SK-N-SH (cell line): ENCODE data around the gene NOC2L. TPM values are rescaled to one million over a fixed set of nuclear protein-coding genes. Genes with fewer than 3 reads are reported as not detected.

Source experiments
- CTCF ChIA-PET: fragments of 300-600, 350-600 bp; formaldehyde crosslinking; extraction: SDS; loops from one replicate; lab custom pipeline; 2021; lab: Yijun Ruan, JAX
- POLR2A ChIA-PET: fragments of 350-600 bp; sonication (Branson Sonifier 250); formaldehyde crosslinking; extraction: SDS; loops from one replicate; lab custom pipeline; 2020; ENCODE audit warnings: antibody characterized with exemption, inconsistent platforms; lab: Yijun Ruan, JAX
- DNase-seq: peaks from one replicate; pipeline ENCODE4 v3.0.0; 2012
- H2AFZ ChIP-seq: fragments of 200-600 bp; sonication (generic); 2 replicates; pipeline ENCODE4 v1.8.1; 2016; ENCODE audit warnings: antibody characterized with exemption, mild to moderate bottlenecking, low read depth
- H3F3A ChIP-seq: fragments of 200-600 bp; sonication (generic); replicated peaks from 2 replicates; pipeline ENCODE3; 2016; ENCODE audit warnings: antibody characterized with exemption, mild to moderate bottlenecking; ENCODE audit not compliant: insufficient read depth
- H3K27ac ChIP-seq, 2 experiments: fragments of 200-500 bp in 1 of 2; fragments of 200-600 bp in 1 of 2; sonication (Bioruptor generic) in 1 of 2; sonication (generic), shearing (Covaris generic) in 1 of 2; 2 replicates each; pipeline versions ENCODE4 v1.5.1 to v1.6.1; 2014 to 2016; ENCODE audit warnings: low read depth in 2 of 2, inconsistent platforms in 1 of 2, low read length in 1 of 2, mild to moderate bottlenecking in 1 of 2, mixed read lengths in 1 of 2
- H3K27me3 ChIP-seq: fragments of 200-600 bp; sonication (generic), shearing (Covaris generic); 2 replicates; pipeline ENCODE4 v1.6.1; 2016; ENCODE audit warnings: mixed run types; ENCODE audit not compliant: insufficient read depth
- H3K36me3 ChIP-seq, 2 experiments: fragments of 200-500 bp in 1 of 2; fragments of 200-600 bp in 1 of 2; sonication (Bioruptor generic) in 1 of 2; sonication (generic) in 1 of 2; replicated peaks in 1 of 2; 2 replicates each; pipeline versions ENCODE3 to v1.5.1; 2014 to 2016; ENCODE audit warnings: low read length in 1 of 2, mild to moderate bottlenecking in 1 of 2; ENCODE audit not compliant: insufficient read depth in 2 of 2, control insufficient read depth in 1 of 2
- H3K4me1 ChIP-seq, 2 experiments: fragments of 200-500 bp in 1 of 2; fragments of 200-600 bp in 1 of 2; sonication (Bioruptor generic) in 1 of 2; sonication (generic), shearing (Covaris generic) in 1 of 2; 2 replicates each; pipeline versions ENCODE4 v1.5.1 to v1.6.1; 2014 to 2016; ENCODE audit warnings: low read depth in 1 of 2, low read length in 1 of 2, mixed run types in 1 of 2; ENCODE audit not compliant: insufficient read depth in 2 of 2, control insufficient read depth in 1 of 2
- H3K4me2 ChIP-seq: fragments of 200-600 bp; sonication (generic), shearing (Covaris generic); 2 replicates; pipeline ENCODE4 v1.6.1; 2017; ENCODE audit warnings: mixed run types
- H3K4me3 ChIP-seq, 2 experiments: fragments of 200-500 bp in 1 of 2; fragments of 200-600 bp in 1 of 2; sonication (Bioruptor generic) in 1 of 2; sonication (generic), shearing (Covaris generic) in 1 of 2; 2 replicates each; pipeline versions ENCODE4 v1.5.1 to v1.8.1; 2014 to 2016; ENCODE audit warnings: low read depth in 2 of 2, inconsistent platforms in 1 of 2, low read length in 1 of 2, mild to moderate bottlenecking in 1 of 2, mixed read lengths in 1 of 2, moderate library complexity in 1 of 2
- H3K79me2 ChIP-seq: fragments of 200-600 bp; sonication (generic); 2 replicates; pipeline ENCODE4 v1.8.1; 2017; ENCODE audit warnings: mild to moderate bottlenecking; ENCODE audit not compliant: insufficient read depth
- H3K9ac ChIP-seq: fragments of 200-600 bp; sonication (generic); 2 replicates; pipeline ENCODE4 v1.6.1; 2017; ENCODE audit warnings: mixed run types
- H3K9me2 ChIP-seq: fragments of 200-600 bp; sonication (generic); 2 replicates; pipeline ENCODE4 v1.6.1; 2017; ENCODE audit warnings: mixed run types
- H3K9me3 ChIP-seq: fragments of 200-600 bp; sonication (generic); 2 replicates; pipeline ENCODE4 v1.6.1; 2017; ENCODE audit warnings: mixed run types, mild to moderate bottlenecking, moderate library complexity
- H4K20me1 ChIP-seq: fragments of 200-600 bp; sonication (generic); 2 replicates; pipeline ENCODE4 v1.6.1; 2017; ENCODE audit warnings: mild to moderate bottlenecking, mixed run types; ENCODE audit not compliant: insufficient read depth
- FOXJ3 ChIP-seq: sonication (generic); formaldehyde crosslinking; IDR thresholded peaks from 2 replicates; pipeline ENCODE4 v1.5.1; 2020; ENCODE audit warnings: mild to moderate bottlenecking, missing genetic modification reagents
- NRF1 ChIP-seq: IDR thresholded peaks from 2 replicates; pipeline ENCODE4 v1.6.1; 2012; ENCODE audit warnings: low read depth, mild to moderate bottlenecking, low read length
- POLR2AphosphoS5 ChIP-seq: IDR thresholded peaks from 2 replicates; pipeline ENCODE4 v1.6.1; 2012; ENCODE audit warnings: low read depth, low read length
- TAF1 ChIP-seq: IDR thresholded peaks from 2 replicates; pipeline ENCODE4 v1.6.1; 2012; ENCODE audit warnings: low read depth, mild to moderate bottlenecking, low read length, moderate library complexity, borderline replicate concordance
- TEAD4 ChIP-seq: IDR thresholded peaks from 2 replicates; pipeline ENCODE4 v1.4.0; 2012; ENCODE audit warnings: mild to moderate bottlenecking, borderline replicate concordance; ENCODE audit not compliant: insufficient read depth
- WGBS: methylation state at CpG from one replicate; pipeline ENCODE4 v1.1.6; 2017; ENCODE audit warnings: low lambda C conversion rate; 5-methylcytosine and 5-hydroxymethylcytosine counted together
- polyA plus RNA-seq, 3 experiments: library from polyadenylated mRNA; depleted of rRNA; stranded (reverse); fragments of >200 nt; gene quantifications; 2 replicates each; pipeline ENCODE4 v1.2.3, GENCODE V29; 2012
- TF ChIP-seq, protein P1 (sequence below): IDR thresholded peaks from 2 replicates; pipeline ENCODE4 v1.4.0; 2012; ENCODE audit warnings: low read depth, borderline replicate concordance
- TF ChIP-seq, protein P2 (sequence below): IDR thresholded peaks from 2 replicates; pipeline ENCODE4 v1.4.0; 2012; ENCODE audit warnings: low read depth, borderline replicate concordance
- TF ChIP-seq, protein P3 (sequence below): IDR thresholded peaks from 2 replicates; pipeline ENCODE4 v1.4.0; 2012; ENCODE audit warnings: low read depth

The NOC2L gene
- polyA plus RNA-seq, 1 of the 3 experiments (the other 2 are of a cell fraction) = 124 TPM

- TF ChIP-seq TEAD4 = no peak
Measured at GRCh38 chr1:1003618-1004419, 44.8 kb upstream of the NOC2L start (continued).

DNA sequence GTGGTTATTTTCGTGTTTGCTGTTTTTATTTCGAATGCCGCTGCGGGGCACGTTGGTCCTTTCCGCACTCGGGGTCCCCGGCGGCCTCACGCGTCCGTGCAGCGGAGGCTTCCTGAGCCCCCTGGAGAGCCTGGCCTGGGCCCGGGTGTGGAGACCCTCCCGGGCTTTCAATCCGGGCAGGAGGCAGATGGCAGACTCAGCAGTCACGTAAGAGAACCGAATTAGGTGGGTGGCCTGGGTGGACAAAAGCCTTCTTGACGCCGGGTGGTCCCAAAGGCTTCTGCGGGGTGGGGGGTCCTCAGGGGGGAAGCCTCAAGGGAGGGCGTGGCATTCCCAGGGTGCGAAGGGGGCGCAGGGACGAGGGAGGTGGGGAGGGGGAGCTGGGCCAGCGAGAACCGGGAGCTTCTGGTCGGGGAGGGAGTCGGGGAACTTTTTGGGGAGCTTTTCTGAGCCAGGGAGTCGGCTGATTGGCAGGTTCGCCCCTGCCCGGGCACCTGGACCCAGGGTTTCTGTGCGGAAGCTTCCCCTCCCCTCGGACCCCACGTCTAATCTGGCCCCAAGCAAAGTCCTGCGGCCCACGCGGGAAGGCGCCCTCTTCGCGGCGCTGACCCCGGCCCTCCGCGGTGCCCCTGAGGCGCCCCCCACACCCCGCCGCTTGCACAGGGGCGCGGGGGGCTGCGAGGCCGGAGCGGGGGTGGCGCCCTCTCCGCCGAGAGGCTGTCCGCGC is 42.2 kb upstream of the NOC2L start:
- peaks cover 0 to 38% of the 10 kb centered on the region in 2 experiments; a peak in 1 of 4 replicates for H3K4me1 ChIP-seq
- WGBS = 3% methylated on average over 27 of the region's 58 CpGs
- H4K20me1 ChIP-seq = no peaks in the 10 kb centered on the region
- no peak overlapping the region for H3K27ac ChIP-seq
- DNase-seq = peak; percentile 46
- H3K36me3 ChIP-seq = no peaks in the 10 kb centered on the region
- H3K27me3 ChIP-seq = peaks cover 12% of the 10 kb centered on the region; the same call in 1 of the 2 replicates
- peak overlapping the region; percentile 46; the same call in 1 of the 2 replicates for H2AFZ ChIP-seq
- no peaks in the 10 kb centered on the region for H3K9me2 ChIP-seq
- H3K9me3 ChIP-seq = no peaks in the 10 kb centered on the region
- ChIA-PET CTCF (interaction anchor here (0.8 to 13.2 kb wide), 20 partner anchors 9 to 291 kb away, joined by 3 to 246 read pairs (median 8); partner anchors contain the start of genes AGRN, ISG15 and PERM1), POLR2A (no interaction called here)
- H3K9ac ChIP-seq = peak overlapping the region; percentile 28; the same call in 1 of the 2 replicates
- no peaks in the 10 kb centered on the region for H3K79me2 ChIP-seq
- TF ChIP-seq TAF1 (no peak), POLR2AphosphoS5 (no peak), NRF1 (no peak)
- TF ChIP-seq, protein P1, sequence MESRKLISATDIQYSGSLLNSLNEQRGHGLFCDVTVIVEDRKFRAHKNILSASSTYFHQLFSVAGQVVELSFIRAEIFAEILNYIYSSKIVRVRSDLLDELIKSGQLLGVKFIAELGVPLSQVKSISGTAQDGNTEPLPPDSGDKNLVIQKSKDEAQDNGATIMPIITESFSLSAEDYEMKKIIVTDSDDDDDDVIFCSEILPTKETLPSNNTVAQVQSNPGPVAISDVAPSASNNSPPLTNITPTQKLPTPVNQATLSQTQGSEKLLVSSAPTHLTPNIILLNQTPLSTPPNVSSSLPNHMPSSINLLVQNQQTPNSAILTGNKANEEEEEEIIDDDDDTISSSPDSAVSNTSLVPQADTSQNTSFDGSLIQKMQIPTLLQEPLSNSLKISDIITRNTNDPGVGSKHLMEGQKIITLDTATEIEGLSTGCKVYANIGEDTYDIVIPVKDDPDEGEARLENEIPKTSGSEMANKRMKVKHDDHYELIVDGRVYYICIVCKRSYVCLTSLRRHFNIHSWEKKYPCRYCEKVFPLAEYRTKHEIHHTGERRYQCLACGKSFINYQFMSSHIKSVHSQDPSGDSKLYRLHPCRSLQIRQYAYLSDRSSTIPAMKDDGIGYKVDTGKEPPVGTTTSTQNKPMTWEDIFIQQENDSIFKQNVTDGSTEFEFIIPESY = no peak
- H3K4me3 ChIP-seq = peak overlapping the region; percentile 27 to 32; a peak in 2 of 4 replicates
- H3K4me2 ChIP-seq = peak overlapping the region; percentile 78; the same call in 1 of the 2 replicates
- no peaks in the 10 kb centered on the region for H3F3A ChIP-seq

GRCh38 chr1:1000357-1001056 is 41.5 kb upstream of the NOC2L start:
- H3K4me2 ChIP-seq = peak overlapping the region; percentile 78
- WGBS = 2% methylated on average over 7 of the region's 75 CpGs
- peak; percentile 91 for DNase-seq
- H2AFZ ChIP-seq = no peak overlapping the region
- H3K4me1 ChIP-seq = peaks cover 0 to 33% of the 10 kb centered on the region in 2 experiments; a peak in 1 of 4 replicates
- no peaks in the 10 kb centered on the region for H3K36me3 ChIP-seq
- H3K4me3 ChIP-seq = peak overlapping the region; percentile 33 to 37; a peak in 3 of 4 replicates
- H4K20me1 ChIP-seq = no peaks in the 10 kb centered on the region
- H3K9ac ChIP-seq = peak overlapping the region; percentile 70; the same call in 1 of the 2 replicates
- POLR2A ChIA-PET = no interaction called here
- TF ChIP-seq, protein P2, sequence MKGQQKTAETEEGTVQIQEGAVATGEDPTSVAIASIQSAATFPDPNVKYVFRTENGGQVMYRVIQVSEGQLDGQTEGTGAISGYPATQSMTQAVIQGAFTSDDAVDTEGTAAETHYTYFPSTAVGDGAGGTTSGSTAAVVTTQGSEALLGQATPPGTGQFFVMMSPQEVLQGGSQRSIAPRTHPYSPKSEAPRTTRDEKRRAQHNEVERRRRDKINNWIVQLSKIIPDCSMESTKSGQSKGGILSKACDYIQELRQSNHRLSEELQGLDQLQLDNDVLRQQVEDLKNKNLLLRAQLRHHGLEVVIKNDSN = peak; percentile 43; the same call in 1 of the 2 replicates
- TF ChIP-seq, protein P3, sequence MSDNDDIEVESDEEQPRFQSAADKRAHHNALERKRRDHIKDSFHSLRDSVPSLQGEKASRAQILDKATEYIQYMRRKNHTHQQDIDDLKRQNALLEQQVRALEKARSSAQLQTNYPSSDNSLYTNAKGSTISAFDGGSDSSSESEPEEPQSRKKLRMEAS = peak; percentile 67; the same call in 1 of the 2 replicates
- TF ChIP-seq FOXJ3 = no peak
- no peaks in the 10 kb centered on the region for H3K9me2 ChIP-seq
- H3F3A ChIP-seq = no peaks in the 10 kb centered on the region
- H3K79me2 ChIP-seq = no peaks in the 10 kb centered on the region
- H3K27ac ChIP-seq = peak overlapping the region in 1 of 2 experiments; percentile 39; a peak in 2 of 4 replicates
- CTCF ChIA-PET = interaction anchor here (0.8 to 13.2 kb wide), 14 partner anchors 10 to 291 kb away, joined by 3 to 246 read pairs (median 14); partner anchors contain the start of genes AGRN, ISG15 and PERM1
- peaks cover 12% of the 10 kb centered on the region; the same call in 1 of the 2 replicates for H3K27me3 ChIP-seq
- H3K9me3 ChIP-seq = no peaks in the 10 kb centered on the region
